ENCODE measurements around the gene CLPTM1L. TPM values are rescaled to one million over a fixed set of nuclear protein-coding genes. Genes with fewer than 3 reads are reported as not detected.

The CLPTM1L gene
- polyA plus RNA-seq, 1 donor from 2014 or later = 61.6 TPM

- H2AFZ ChIP-seq (ENCODE audit: low read depth, low read length) = no peak overlapping the region
- no peak overlapping the region for H3K4me2 ChIP-seq (ENCODE audit: low read length)
- H3K27me3 ChIP-seq (ENCODE audit: insufficient read depth, low read depth, low read length) = no peaks in the 10 kb centered on the region
- H3K36me3 ChIP-seq (ENCODE audit: insufficient read depth, low read length) = no peaks in the 10 kb centered on the region
- H3K27ac ChIP-seq (ENCODE audit: low read length) = no peak overlapping the region
- H3K79me2 ChIP-seq (replicated peaks; ENCODE audit: insufficient read depth, low read length) = peaks cover 10% of the 10 kb centered on the region
- H3K4me3 ChIP-seq (ENCODE audit: low read length) = no peak overlapping the region
- H3K9ac ChIP-seq (ENCODE audit: low read length) = no peak overlapping the region
- no peaks in the 10 kb centered on the region for H4K20me1 ChIP-seq (ENCODE audit: insufficient read depth)
- no peaks in the 10 kb centered on the region for H3K9me2 ChIP-seq (ENCODE audit: insufficient read depth, low read length)
- TF ChIP-seq RAD21 (conservative IDR thresholded peaks at IDR 0.05) (no peak), EZH2 (IDR thresholded peaks at IDR 0.05; ENCODE audit: borderline replicate concordance, insufficient read depth, low read length, poor library complexity, severe bottlenecking) (no peak), REST (IDR thresholded peaks at IDR 0.05; ENCODE audit: borderline replicate concordance) (no peak), EP300 (conservative IDR thresholded peaks at IDR 0.05; ENCODE audit: poor library complexity, severe bottlenecking) (no peak), MXI1 (conservative IDR thresholded peaks at IDR 0.05; ENCODE audit: poor library complexity, severe bottlenecking) (no peak), SMC3 (conservative IDR thresholded peaks at IDR 0.05; ENCODE audit: poor library complexity) (no peak), TAF1 (IDR thresholded peaks at IDR 0.05; ENCODE audit: low read depth) (no peak), POLR2AphosphoS5 (IDR thresholded peaks at IDR 0.05) (no peak), CTCF (IDR thresholded peaks at IDR 0.05; ENCODE audit: poor library complexity, severe bottlenecking) (no peak)
- H3K9me3 ChIP-seq (ENCODE audit: low read length) = no peaks in the 10 kb centered on the region
- H3F3A ChIP-seq (ENCODE audit: insufficient read depth, low read length, poor library complexity, severe bottlenecking) = no peaks in the 10 kb centered on the region
Observed at GRCh38 chr5:1347571-1347970, 2.7 kb upstream of the CLPTM1L start.

DNA sequence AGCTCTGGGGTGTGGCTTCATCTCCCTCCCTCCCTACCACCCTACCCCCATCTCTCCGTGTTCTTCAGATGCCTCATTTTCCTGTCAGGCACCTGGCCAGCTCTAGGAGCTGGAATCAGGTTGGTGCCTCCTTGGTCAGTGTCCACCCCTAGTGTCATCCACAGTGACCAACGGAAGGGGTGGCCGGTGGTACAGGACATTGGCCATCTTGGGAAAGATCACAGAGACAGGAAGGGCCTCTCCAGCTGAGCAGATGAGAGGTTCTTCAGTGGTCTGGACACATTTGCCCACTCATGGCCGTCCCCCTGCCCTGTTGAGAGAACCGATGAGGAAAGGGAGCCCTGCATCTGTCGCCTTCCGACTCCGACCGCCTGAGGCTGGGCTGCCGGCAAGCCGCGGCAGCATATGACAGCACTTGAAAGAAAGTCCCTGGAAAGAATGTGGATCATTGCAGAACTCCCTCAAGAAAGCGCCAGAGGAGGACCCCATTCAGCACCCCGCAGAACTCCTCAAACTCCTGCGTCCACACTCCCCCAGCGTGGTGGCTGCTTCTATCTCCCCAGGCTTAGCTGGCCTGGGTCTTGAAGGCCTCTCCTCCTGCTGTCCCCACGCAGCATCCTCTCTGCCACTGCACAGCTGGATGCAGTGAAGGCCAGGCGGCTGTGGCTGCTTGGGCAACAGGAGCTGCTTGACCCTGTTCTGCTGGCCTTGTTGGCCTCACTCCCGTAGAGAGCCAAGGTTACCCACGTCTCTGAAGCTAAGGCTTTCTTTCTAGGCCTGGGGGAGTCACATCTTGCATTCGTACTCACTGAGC, 1.9 kb upstream of the CLPTM1L start:
- Histone ChIP-seq H3K79me2 (replicated peaks; ENCODE audit: insufficient read depth, low read length) (peaks cover 10% of the 10 kb centered on the region), H3K9ac (ENCODE audit: low read length) (no peak overlapping the region), H3K9me3 (ENCODE audit: low read length) (no peaks in the 10 kb centered on the region), H2AFZ (ENCODE audit: low read depth, low read length) (no peak overlapping the region), H3F3A (ENCODE audit: insufficient read depth, low read length, poor library complexity, severe bottlenecking) (no peaks in the 10 kb centered on the region), H3K4me2 (ENCODE audit: low read length) (no peak overlapping the region), H3K4me3 (ENCODE audit: low read length) (no peak overlapping the region), H4K20me1 (ENCODE audit: insufficient read depth) (no peaks in the 10 kb centered on the region), H3K27me3 (ENCODE audit: insufficient read depth, low read depth, low read length) (no peaks in the 10 kb centered on the region), H3K9me2 (ENCODE audit: insufficient read depth, low read length) (no peaks in the 10 kb centered on the region), H3K36me3 (ENCODE audit: insufficient read depth, low read length) (no peaks in the 10 kb centered on the region), H3K27ac (ENCODE audit: low read length) (no peak overlapping the region)
- no peak for TF ChIP-seq EP300 (conservative IDR thresholded peaks at IDR 0.05; ENCODE audit: poor library complexity, severe bottlenecking)
- no peak for TF ChIP-seq MXI1 (conservative IDR thresholded peaks at IDR 0.05; ENCODE audit: poor library complexity, severe bottlenecking)
- TF ChIP-seq RAD21 (conservative IDR thresholded peaks at IDR 0.05) = no peak
- TF ChIP-seq REST (IDR thresholded peaks at IDR 0.05; ENCODE audit: borderline replicate concordance) = no peak
- TF ChIP-seq SMC3 (conservative IDR thresholded peaks at IDR 0.05; ENCODE audit: poor library complexity) = no peak
- no peak for TF ChIP-seq POLR2AphosphoS5 (IDR thresholded peaks at IDR 0.05)
- TF ChIP-seq EZH2 (IDR thresholded peaks at IDR 0.05; ENCODE audit: borderline replicate concordance, insufficient read depth, low read length, poor library complexity, severe bottlenecking) = no peak

Data from neural cell (in vitro differentiated cells).